H9 (cell line): Measurements from ENCODE around the gene CRBN. TPM values are rescaled to one million over a fixed set of nuclear protein-coding genes. Genes with fewer than 3 reads are reported as not detected.

Experiments used
- DNase-seq: peaks from one replicate; pipeline ENCODE4 v3.0.0-alpha.2; 2017
- H2AFZ ChIP-seq: one replicate; pipeline ENCODE4 v1.6.1; 2013; ENCODE audit warnings: mild to moderate bottlenecking, low read length, control low read depth, moderate library complexity
- H2AK5ac ChIP-seq: 2 replicates; pipeline ENCODE4 v1.6.1; 2013; ENCODE audit warnings: low read length, control low read depth, mixed read lengths; ENCODE audit not compliant: insufficient read length
- H2BK120ac ChIP-seq: one replicate; pipeline ENCODE4 v1.6.1; 2013; ENCODE audit warnings: low read depth, mild to moderate bottlenecking, low read length, control low read depth, inconsistent platforms; ENCODE audit not compliant: poor library complexity, severe bottlenecking
- H2BK12ac ChIP-seq: 2 replicates; pipeline ENCODE4 v1.6.1; 2013; ENCODE audit warnings: low read length, control low read depth, mixed read lengths, low read depth; ENCODE audit not compliant: insufficient read length
- H2BK15ac ChIP-seq: 2 replicates; pipeline ENCODE4 v1.6.1; 2013; ENCODE audit warnings: low read depth, low read length, control low read depth
- H2BK20ac ChIP-seq: one replicate; pipeline ENCODE4 v1.6.1; 2013; ENCODE audit warnings: low read depth, mild to moderate bottlenecking, low read length, control low read depth, inconsistent platforms; ENCODE audit not compliant: poor library complexity, severe bottlenecking
- H2BK5ac ChIP-seq: 2 replicates; pipeline ENCODE4 v1.6.1; 2013; ENCODE audit warnings: low read length, control low read depth, mixed read lengths; ENCODE audit not compliant: insufficient read length
- H3K14ac ChIP-seq: 2 replicates; pipeline ENCODE4 v1.6.1; 2013; ENCODE audit warnings: low read length, control low read depth; ENCODE audit not compliant: insufficient read depth
- H3K18ac ChIP-seq: 2 replicates; pipeline ENCODE4 v1.6.1; 2013; ENCODE audit warnings: low read depth, mild to moderate bottlenecking, mixed read lengths, low read length, control low read depth; ENCODE audit not compliant: insufficient read length
- H3K23ac ChIP-seq: 2 replicates; pipeline ENCODE4 v1.6.1; 2013; ENCODE audit warnings: low read length, control low read depth, mixed read lengths, low read depth; ENCODE audit not compliant: insufficient read length
- H3K23me2 ChIP-seq: 2 replicates; pipeline ENCODE4 v1.6.1; 2013; ENCODE audit warnings: low read depth, mild to moderate bottlenecking, mixed read lengths, low read length, control low read depth; ENCODE audit not compliant: insufficient read length, poor library complexity, severe bottlenecking
- H3K27ac ChIP-seq: 2 replicates; pipeline ENCODE4 v1.5.1; 2013; ENCODE audit warnings: low read length, control low read depth, mixed read lengths, low read depth; ENCODE audit not compliant: insufficient read length
- H3K27me3 ChIP-seq: 2 replicates; pipeline ENCODE4 v1.6.1; 2013; ENCODE audit warnings: low read length, control low read depth, inconsistent platforms; ENCODE audit not compliant: insufficient read depth
- H3K4ac ChIP-seq: 2 replicates; pipeline ENCODE4 v1.6.1; 2013; ENCODE audit warnings: low read depth, mild to moderate bottlenecking, control low read depth, inconsistent platforms, low read length, moderate library complexity
- H3K4me1 ChIP-seq: 2 replicates; pipeline ENCODE4 v1.6.1; 2013; ENCODE audit warnings: low read length, control low read depth, inconsistent platforms; ENCODE audit not compliant: insufficient read depth
- H3K4me2 ChIP-seq: 2 replicates; pipeline ENCODE4 v1.6.1; 2013; ENCODE audit warnings: low read length, control low read depth, mixed read lengths; ENCODE audit not compliant: insufficient read length, insufficient read depth
- H3K56ac ChIP-seq: 2 replicates; pipeline ENCODE4 v1.6.1; 2013; ENCODE audit warnings: low read depth, mild to moderate bottlenecking, mixed read lengths, low read length, control low read depth; ENCODE audit not compliant: insufficient read length
- H3K79me1 ChIP-seq: 2 replicates; pipeline ENCODE4 v1.6.1; 2013; ENCODE audit warnings: low read depth, mild to moderate bottlenecking, moderate library complexity, low read length, control low read depth, inconsistent platforms; ENCODE audit not compliant: insufficient read depth, poor library complexity, severe bottlenecking
- H3K79me2 ChIP-seq: 2 replicates; pipeline ENCODE4 v1.6.1; 2013; ENCODE audit warnings: low read length, control low read depth, inconsistent platforms; ENCODE audit not compliant: insufficient read depth
- H3K9ac ChIP-seq: 2 replicates; pipeline ENCODE4 v1.6.1; 2013; ENCODE audit warnings: low read length, control low read depth, mixed read lengths; ENCODE audit not compliant: insufficient read length; ENCODE audit errors: extremely low read depth
- H3K9me3 ChIP-seq: one replicate; pipeline ENCODE4 v1.6.1; 2013; ENCODE audit warnings: low read depth, low read length, inconsistent platforms; ENCODE audit not compliant: control insufficient read depth
- H3T11ph ChIP-seq: one replicate; pipeline ENCODE4 v1.6.1; 2013; ENCODE audit warnings: mild to moderate bottlenecking, low read length, control low read depth, inconsistent platforms
- H4K20me1 ChIP-seq: one replicate; pipeline ENCODE4 v1.6.1; 2013; ENCODE audit not compliant: control insufficient read depth, insufficient read length, insufficient read depth
- H4K5ac ChIP-seq: 2 replicates; pipeline ENCODE4 v1.6.1; 2013; ENCODE audit warnings: low read depth, mild to moderate bottlenecking, mixed read lengths, low read length, control low read depth; ENCODE audit not compliant: insufficient read length
- H4K8ac ChIP-seq: replicated peaks from 2 replicates; pipeline ENCODE4 v1.6.1; 2013; ENCODE audit warnings: low read length, control low read depth, mixed read lengths, low read depth; ENCODE audit not compliant: insufficient read length
- H4K91ac ChIP-seq: 2 replicates; pipeline ENCODE4 v1.6.1; 2013; ENCODE audit warnings: low read depth, mild to moderate bottlenecking, moderate library complexity, mixed read lengths, low read length, control low read depth; ENCODE audit not compliant: insufficient read length
- H3K27ac Mint-ChIP-seq, 3 experiments: 2 replicates in 2 of 3; 3 replicates in 1 of 3; pipeline ENCODE4 v1.8.0; 2020 to 2021; ENCODE audit warnings: mixed read lengths in 3 of 3, mild to moderate bottlenecking in 1 of 3, moderate library complexity in 1 of 3
- H3K27me3 Mint-ChIP-seq: 2 replicates; pipeline ENCODE4 v1.8.0; 2021; ENCODE audit warnings: low read depth, mild to moderate bottlenecking, moderate library complexity, mixed read lengths
- H3K36me3 Mint-ChIP-seq, 3 experiments: 2 replicates in 2 of 3; 3 replicates in 1 of 3; pipeline ENCODE4 v1.8.0; 2020 to 2021; ENCODE audit warnings: low read depth in 3 of 3, mixed read lengths in 3 of 3; ENCODE audit not compliant: insufficient read depth in 1 of 3
- H3K4me1 Mint-ChIP-seq, 2 experiments: 2 replicates each; pipeline ENCODE4 v1.8.0; 2020; ENCODE audit warnings: mixed read lengths in 2 of 2
- H3K4me3 Mint-ChIP-seq, 2 experiments: 2 replicates in 1 of 2; 3 replicates in 1 of 2; pipeline ENCODE4 v1.8.0; 2020 to 2021; ENCODE audit warnings: mild to moderate bottlenecking in 2 of 2, mixed read lengths in 2 of 2, moderate library complexity in 1 of 2
- H3K9me3 Mint-ChIP-seq, 2 experiments: 2 replicates in 1 of 2; 3 replicates in 1 of 2; pipeline ENCODE4 v1.8.0; 2020; ENCODE audit warnings: mild to moderate bottlenecking in 2 of 2, mixed read lengths in 2 of 2, moderate library complexity in 1 of 2
- WGBS: extraction: QIAGEN DNeasy Blood & Tissue Kit; methylation state at CpG from one replicate; pipeline ENCODE4 v1.1.7; 2013; ENCODE audit warnings: missing lambda C conversion rate, low lambda C conversion rate, mixed read lengths; ENCODE audit not compliant: insufficient read length; ENCODE audit errors: extremely low coverage; 5-methylcytosine and 5-hydroxymethylcytosine counted together
- total RNA-seq: library from RNA; stranded (reverse); gene quantifications from 2 replicates; pipeline ENCODE4 v1.2.1, GENCODE V29; 2021
- TF ChIP-seq, protein P1 (sequence below): fragments of 200-600 bp; sonication (generic); conservative IDR thresholded peaks from 3 replicates; pipeline ENCODE4 v1.8.0; 2021; ENCODE audit warnings: antibody characterized with exemption, mild to moderate bottlenecking

CRBN gene
- total RNA-seq, 1 experiment from 2014 or later, result 40.2 TPM

- no peak overlapping the region for H3K4me3 Mint-ChIP-seq
- H4K91ac ChIP-seq, result no peak overlapping the region
- H3K27me3 Mint-ChIP-seq, result peaks cover 36% of the 10 kb centered on the region
- no peak overlapping the region for H3K9ac ChIP-seq
- no peaks in the 10 kb centered on the region for H4K20me1 ChIP-seq
- no peak overlapping the region for H2AFZ ChIP-seq
- no peak overlapping the region for H3T11ph ChIP-seq
- no peaks in the 10 kb centered on the region for H3K9me3 ChIP-seq
- H2BK120ac ChIP-seq, result no peak overlapping the region
- H3K4me1 Mint-ChIP-seq, result peaks cover 5 to 8% of the 10 kb centered on the region in 2 experiments; a peak in 3 of 4 replicates
- H3K56ac ChIP-seq, result no peak overlapping the region
- H3K4me1 ChIP-seq, result no peaks in the 10 kb centered on the region
- no peaks in the 10 kb centered on the region for H3K79me1 ChIP-seq
- no peak overlapping the region for H2BK20ac ChIP-seq
- H3K23me2 ChIP-seq, result no peaks in the 10 kb centered on the region
- H3K36me3 Mint-ChIP-seq, result no peaks in the 10 kb centered on the region
- no peak overlapping the region for H3K14ac ChIP-seq
- TF ChIP-seq, protein P1, sequence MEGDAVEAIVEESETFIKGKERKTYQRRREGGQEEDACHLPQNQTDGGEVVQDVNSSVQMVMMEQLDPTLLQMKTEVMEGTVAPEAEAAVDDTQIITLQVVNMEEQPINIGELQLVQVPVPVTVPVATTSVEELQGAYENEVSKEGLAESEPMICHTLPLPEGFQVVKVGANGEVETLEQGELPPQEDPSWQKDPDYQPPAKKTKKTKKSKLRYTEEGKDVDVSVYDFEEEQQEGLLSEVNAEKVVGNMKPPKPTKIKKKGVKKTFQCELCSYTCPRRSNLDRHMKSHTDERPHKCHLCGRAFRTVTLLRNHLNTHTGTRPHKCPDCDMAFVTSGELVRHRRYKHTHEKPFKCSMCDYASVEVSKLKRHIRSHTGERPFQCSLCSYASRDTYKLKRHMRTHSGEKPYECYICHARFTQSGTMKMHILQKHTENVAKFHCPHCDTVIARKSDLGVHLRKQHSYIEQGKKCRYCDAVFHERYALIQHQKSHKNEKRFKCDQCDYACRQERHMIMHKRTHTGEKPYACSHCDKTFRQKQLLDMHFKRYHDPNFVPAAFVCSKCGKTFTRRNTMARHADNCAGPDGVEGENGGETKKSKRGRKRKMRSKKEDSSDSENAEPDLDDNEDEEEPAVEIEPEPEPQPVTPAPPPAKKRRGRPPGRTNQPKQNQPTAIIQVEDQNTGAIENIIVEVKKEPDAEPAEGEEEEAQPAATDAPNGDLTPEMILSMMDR, result no peak
- H3K27ac ChIP-seq, result no peak overlapping the region
- H3K27ac Mint-ChIP-seq, result no peak overlapping the region
- H4K5ac ChIP-seq, result no peak overlapping the region
- no peaks in the 10 kb centered on the region for H3K27me3 ChIP-seq
- no peak overlapping the region for H2BK12ac ChIP-seq
- no peak overlapping the region for H2BK15ac ChIP-seq
- no peaks in the 10 kb centered on the region for H3K79me2 ChIP-seq
- H3K9me3 Mint-ChIP-seq, result peaks cover 0 to 6% of the 10 kb centered on the region in 2 experiments; a peak in 2 of 5 replicates
- H3K23ac ChIP-seq, result no peak overlapping the region
- H3K4ac ChIP-seq, result no peak overlapping the region
- no peak overlapping the region for H3K4me2 ChIP-seq
- H2AK5ac ChIP-seq, result no peak overlapping the region
- no peak overlapping the region for H2BK5ac ChIP-seq
- WGBS, result no CpG with 5 or more reads among the region's 1 CpG
- no peak overlapping the region for H3K18ac ChIP-seq
- no peak for DNase-seq
- H4K8ac ChIP-seq, result no peak overlapping the region
Observed at GRCh38 chr3:3189961-3190360, 10.5 kb upstream of the CRBN start.
